Measurements from ENCODE around the gene DPP10. TPM values are rescaled to one million over a fixed set of nuclear protein-coding genes. Genes with fewer than 3 reads are reported as not detected.
"Not testable (repeated sequence)": the region's sequence is repeated elsewhere in the genome, so short reads cannot be mapped to it uniquely, and the experiment has no call there.

The DPP10 gene
- total RNA-seq, 1 donor from 2014 or later, result 2.1 TPM

DNA sequence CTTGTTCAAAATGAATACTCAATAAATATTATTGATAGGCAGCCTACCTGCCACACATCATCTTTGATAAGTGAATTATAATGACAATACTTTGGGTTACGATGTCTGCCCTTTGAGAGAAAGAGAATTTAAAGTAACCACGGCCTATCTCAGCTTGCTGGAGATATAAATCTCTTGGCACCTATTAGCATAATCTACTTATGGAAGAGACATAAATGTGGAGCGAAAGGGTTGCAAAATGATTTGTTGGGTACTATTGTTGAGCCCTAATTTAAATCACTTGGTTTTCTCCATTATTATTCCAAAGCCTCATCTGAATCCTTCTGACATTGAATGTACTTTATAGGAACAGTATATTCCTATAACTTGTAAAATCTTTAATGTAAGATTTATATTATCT is 520.1 kb downstream of the DPP10 start:
- no peak for DNase-seq (ENCODE audit: low read depth, low spot score)
- Mint-ChIP-seq H3K27me3 (ENCODE audit: low read depth) (no peaks in the 10 kb centered on the region), H3K27ac (ENCODE audit: unreplicated experiment) (no peak overlapping the region), H3K9me3 (no peaks in the 10 kb centered on the region), H3K36me3 (ENCODE audit: low read depth) (no peaks in the 10 kb centered on the region), H3K4me3 (no peak overlapping the region), H3K4me1 (no peaks in the 10 kb centered on the region)
- no peak for TF ChIP-seq CTCF (conservative IDR thresholded peaks at IDR 0.05)

DNA sequence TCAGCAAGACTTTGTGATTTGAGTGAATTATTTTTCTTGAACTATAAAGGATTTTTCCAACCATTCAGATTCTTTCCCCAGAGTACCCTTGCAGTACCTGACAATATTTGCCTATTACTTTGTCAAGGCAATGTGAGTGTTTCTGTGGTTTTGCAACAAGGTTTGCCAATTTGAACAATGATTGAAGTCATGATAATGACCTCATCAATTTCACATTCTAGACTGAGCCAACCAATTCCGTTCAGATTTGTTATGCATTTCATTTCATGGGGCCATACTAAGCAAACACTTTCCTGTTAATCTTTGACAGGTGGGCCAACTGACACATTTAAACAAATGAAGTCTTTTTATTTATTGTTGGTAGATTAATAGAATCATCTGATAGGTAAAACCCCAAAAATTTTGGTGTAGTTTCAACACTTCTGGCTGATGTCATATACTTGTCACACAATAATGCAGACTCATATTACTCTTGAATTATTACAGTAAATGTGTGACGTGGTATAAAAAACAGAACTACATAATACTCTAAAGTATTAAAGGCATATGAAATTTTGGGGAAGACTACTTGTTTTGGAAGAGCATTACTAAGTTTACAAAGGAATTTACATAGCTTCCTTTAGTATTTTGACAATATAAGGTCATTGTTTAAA is 526.4 kb downstream of the DPP10 start:
- Mint-ChIP-seq H3K27me3 (ENCODE audit: low read depth) (no peaks in the 10 kb centered on the region), H3K4me3 (no peak overlapping the region), H3K36me3 (ENCODE audit: low read depth) (no peaks in the 10 kb centered on the region), H3K9me3 (no peaks in the 10 kb centered on the region), H3K4me1 (peaks cover 6% of the 10 kb centered on the region), H3K27ac (ENCODE audit: unreplicated experiment) (no peak overlapping the region)
- DNase-seq (ENCODE audit: low read depth, low spot score), result no peak
- no peak for TF ChIP-seq CTCF (conservative IDR thresholded peaks at IDR 0.05)

DNA sequence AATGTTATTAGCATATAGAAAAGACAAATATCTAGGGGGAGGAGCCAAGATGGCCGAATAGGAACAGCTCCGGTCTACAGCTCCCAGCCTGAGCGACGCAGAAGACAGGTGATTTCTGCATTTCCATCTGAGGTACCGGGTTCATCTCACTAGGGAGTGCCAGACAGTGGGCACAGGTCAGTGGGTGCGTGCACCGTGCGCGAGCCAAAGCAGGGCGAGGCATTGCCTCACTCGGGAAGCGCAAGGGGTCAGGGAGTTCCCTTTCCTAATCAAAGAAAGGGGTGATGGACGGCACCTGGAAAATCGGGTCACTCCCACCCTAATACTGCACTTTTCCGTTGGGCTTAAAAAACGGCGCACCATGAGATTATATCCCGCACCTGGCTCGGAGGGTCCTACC is 561.9 kb downstream of the DPP10 start:
- not testable (repeated sequence) for H3K27ac Mint-ChIP-seq (ENCODE audit: unreplicated experiment); H3K27me3 Mint-ChIP-seq (ENCODE audit: low read depth); H3K36me3 Mint-ChIP-seq (ENCODE audit: low read depth); DNase-seq (ENCODE audit: low read depth, low spot score); H3K4me1 Mint-ChIP-seq; H3K4me3 Mint-ChIP-seq
- peaks cover 13% of the 10 kb centered on the region for H3K9me3 Mint-ChIP-seq

DNA sequence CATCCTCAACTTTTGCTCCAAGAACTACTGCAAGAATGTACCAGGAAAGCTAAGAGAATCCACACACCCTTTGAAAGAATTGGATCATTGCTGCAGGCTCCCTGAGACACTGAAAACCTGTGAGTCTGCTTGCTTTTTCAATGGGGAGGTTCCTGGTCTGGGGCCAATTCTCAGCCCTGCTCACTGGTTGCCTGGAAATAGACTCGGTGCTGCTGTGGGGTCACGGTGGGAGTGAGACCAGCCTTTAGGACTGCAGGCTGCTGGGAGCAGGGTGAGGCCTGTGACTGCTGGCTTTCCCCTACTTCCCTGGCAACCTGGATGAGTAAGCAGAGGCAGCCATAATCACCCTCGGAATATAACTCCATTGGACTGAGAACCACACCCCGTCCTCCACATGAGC is 569.3 kb downstream of the DPP10 start:
- Mint-ChIP-seq H3K36me3 (ENCODE audit: low read depth) (no peaks in the 10 kb centered on the region), H3K27ac (ENCODE audit: unreplicated experiment) (no peak overlapping the region), H3K9me3 (peaks cover 8% of the 10 kb centered on the region), H3K27me3 (ENCODE audit: low read depth) (peaks cover 2% of the 10 kb centered on the region), H3K4me1 (no peaks in the 10 kb centered on the region), H3K4me3 (no peak overlapping the region)
- DNase-seq (ENCODE audit: low read depth, low spot score), result no peak
- no peak for TF ChIP-seq CTCF (conservative IDR thresholded peaks at IDR 0.05)

DNA sequence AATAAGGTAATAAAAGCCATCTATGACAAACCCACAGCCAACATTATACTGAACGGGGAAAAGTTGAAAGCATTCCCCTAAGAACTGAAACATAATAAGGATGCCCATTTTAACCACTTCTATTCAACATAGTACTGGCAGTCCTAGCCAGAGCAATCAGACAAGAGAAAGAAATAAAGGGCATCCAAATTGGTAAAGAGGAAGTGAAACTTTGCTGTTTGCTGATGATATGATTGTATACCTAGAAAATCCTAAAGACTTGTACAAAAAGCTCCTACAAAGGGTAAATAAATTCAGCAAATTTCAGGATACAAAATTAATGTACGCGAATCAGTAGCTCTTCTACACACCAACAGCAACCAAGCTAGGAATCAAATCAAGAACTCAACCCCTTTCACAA is 579.6 kb downstream of the DPP10 start:
- H3K27me3 Mint-ChIP-seq (ENCODE audit: low read depth); DNase-seq (ENCODE audit: low read depth, low spot score); H3K27ac Mint-ChIP-seq (ENCODE audit: unreplicated experiment); H3K36me3 Mint-ChIP-seq (ENCODE audit: low read depth); H3K4me3 Mint-ChIP-seq; H3K4me1 Mint-ChIP-seq: not testable (repeated sequence)
- peaks cover 18% of the 10 kb centered on the region for H3K9me3 Mint-ChIP-seq

DNA sequence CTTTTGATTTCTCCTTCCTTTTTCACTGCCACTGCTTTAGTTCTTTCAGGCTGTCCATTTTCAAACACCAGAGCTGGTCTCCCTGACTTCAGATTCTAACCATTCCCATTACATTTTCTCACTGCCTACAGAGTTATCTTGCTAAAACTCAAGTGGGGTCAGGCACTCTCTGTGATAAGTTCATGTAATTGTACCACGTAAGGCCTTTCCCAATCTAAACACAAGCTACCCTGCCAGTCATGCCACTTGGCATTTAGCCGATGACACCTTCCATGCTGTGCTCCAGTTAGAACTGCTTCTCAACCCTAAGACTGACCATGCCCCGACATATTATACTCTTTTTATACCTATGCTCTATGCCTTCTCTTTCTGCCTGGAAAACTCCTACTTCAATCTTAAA is 592.4 kb downstream of the DPP10 start:
- TF ChIP-seq CTCF (conservative IDR thresholded peaks at IDR 0.05), result no peak
- Mint-ChIP-seq H3K36me3 (ENCODE audit: low read depth) (no peaks in the 10 kb centered on the region), H3K9me3 (peaks cover 4% of the 10 kb centered on the region), H3K4me3 (no peak overlapping the region), H3K27ac (ENCODE audit: unreplicated experiment) (no peak overlapping the region), H3K4me1 (no peaks in the 10 kb centered on the region), H3K27me3 (ENCODE audit: low read depth) (no peaks in the 10 kb centered on the region)
- no peak for DNase-seq (ENCODE audit: low read depth, low spot score)
